ENCODE measurements around the gene IRX1. TPM values are rescaled to one million over a fixed set of nuclear protein-coding genes. Genes with fewer than 3 reads are reported as not detected.

The IRX1 gene
- total and polyA plus RNA-seq, 12 donors, result 0.32 to 2.7 (median 1.1) TPM; not detected in 5

- Histone ChIP-seq H3K36me3 (no peaks in the 10 kb centered on the region), H3K27me3 (peaks cover 65 to 100% (median 99%) of the 10 kb centered on the region in 7 donors), H3K4me3 (peak overlapping the region in 5 of 10 donors; percentile 21 to 33 (median 27)), H3K4me1 (peaks cover 5 to 37% (median 16%) of the 10 kb centered on the region in 9 donors), H3K27ac (no peak overlapping the region), H3K9me3 (no peaks in the 10 kb centered on the region)
- ATAC-seq (no peak), DNase-seq (no peak)
- TF ChIP-seq, protein P1, sequence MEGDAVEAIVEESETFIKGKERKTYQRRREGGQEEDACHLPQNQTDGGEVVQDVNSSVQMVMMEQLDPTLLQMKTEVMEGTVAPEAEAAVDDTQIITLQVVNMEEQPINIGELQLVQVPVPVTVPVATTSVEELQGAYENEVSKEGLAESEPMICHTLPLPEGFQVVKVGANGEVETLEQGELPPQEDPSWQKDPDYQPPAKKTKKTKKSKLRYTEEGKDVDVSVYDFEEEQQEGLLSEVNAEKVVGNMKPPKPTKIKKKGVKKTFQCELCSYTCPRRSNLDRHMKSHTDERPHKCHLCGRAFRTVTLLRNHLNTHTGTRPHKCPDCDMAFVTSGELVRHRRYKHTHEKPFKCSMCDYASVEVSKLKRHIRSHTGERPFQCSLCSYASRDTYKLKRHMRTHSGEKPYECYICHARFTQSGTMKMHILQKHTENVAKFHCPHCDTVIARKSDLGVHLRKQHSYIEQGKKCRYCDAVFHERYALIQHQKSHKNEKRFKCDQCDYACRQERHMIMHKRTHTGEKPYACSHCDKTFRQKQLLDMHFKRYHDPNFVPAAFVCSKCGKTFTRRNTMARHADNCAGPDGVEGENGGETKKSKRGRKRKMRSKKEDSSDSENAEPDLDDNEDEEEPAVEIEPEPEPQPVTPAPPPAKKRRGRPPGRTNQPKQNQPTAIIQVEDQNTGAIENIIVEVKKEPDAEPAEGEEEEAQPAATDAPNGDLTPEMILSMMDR (IDR thresholded peaks at IDR 0.05), result no peak
- intact Hi-C loops (cut with DNase I), result no loop called here
- 17% methylated on average over 7 of the region's 7 CpGs for WGBS, 2 donors
These were observed 1.2 kb downstream of the IRX1 start for GRCh38 chr5:3596857-3597166.

- Histone ChIP-seq H3K4me3 (no peak overlapping the region), H3K27me3 (peaks cover 68 to 100% (median 99%) of the 10 kb centered on the region in 7 donors)
- 21 to 26% methylated on average over 42 of the region's 42 CpGs for WGBS, 2 donors
These were observed 1.8 kb downstream of the IRX1 start for GRCh38 chr5:3597167-3598007.

GRCh38 chr5:3598207-3598606, 2.6 kb downstream of the IRX1 start:
- H3K4me3 ChIP-seq, result no peak overlapping the region
- 40 to 59% methylated on average over 8 of the region's 8 CpGs for WGBS, 2 donors
- no peak overlapping the region for H3K27ac ChIP-seq
- peaks cover 70 to 100% (median 99%) of the 10 kb centered on the region in 7 donors for H3K27me3 ChIP-seq
- H3K36me3 ChIP-seq, result no peaks in the 10 kb centered on the region
- DNase-seq (no peak), ATAC-seq (no peak)
- TF ChIP-seq, protein P1 (IDR thresholded peaks at IDR 0.05), result no peak
- peaks cover 5 to 48% (median 23%) of the 10 kb centered on the region in 9 donors for H3K4me1 ChIP-seq
- intact Hi-C loops (cut with DNase I), result no loop called here
- H3K9me3 ChIP-seq, result no peaks in the 10 kb centered on the region

More at GRCh38 chr5:3597167-3598007, 1.8 kb downstream of the IRX1 start:
- Histone ChIP-seq H3K9me3 (no peaks in the 10 kb centered on the region), H3K36me3 (no peaks in the 10 kb centered on the region), H3K4me1 (peaks cover 5 to 43% (median 20%) of the 10 kb centered on the region in 9 donors), H3K27ac (no peak overlapping the region)
- DNase-seq (no peak), ATAC-seq (no peak)
- TF ChIP-seq, protein P1 (IDR thresholded peaks at IDR 0.05), result no peak
- intact Hi-C loops (cut with DNase I), result no loop called here

DNA sequence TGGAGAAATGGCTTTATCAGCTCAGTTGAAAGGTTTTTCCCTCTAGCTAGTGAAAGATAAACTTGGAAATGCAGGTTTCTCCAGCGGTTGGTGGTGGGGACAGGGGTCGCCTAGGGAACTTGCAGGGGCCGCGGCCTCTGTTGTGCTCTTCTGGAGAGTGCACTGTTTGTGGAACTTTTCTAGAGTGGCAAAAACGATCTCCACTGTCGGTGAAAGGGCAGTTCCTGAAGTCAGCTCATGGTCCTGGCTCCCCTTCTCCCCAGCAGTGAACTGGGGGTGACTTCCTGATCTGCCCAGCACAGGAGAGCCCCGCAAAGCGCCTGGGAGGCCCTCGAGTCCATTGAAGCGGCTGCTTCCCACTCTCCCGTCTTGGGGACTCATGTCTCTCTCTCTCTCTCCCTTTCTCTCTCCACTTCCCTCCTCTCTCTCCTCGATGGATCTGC, 3.2 kb downstream of the IRX1 start:
- intact Hi-C loops (cut with DNase I), result no loop called here
- no peak overlapping the region for H3K27ac ChIP-seq
- H3K4me1 ChIP-seq, result peaks cover 5 to 48% (median 23%) of the 10 kb centered on the region in 9 donors
- H3K9me3 ChIP-seq, result no peaks in the 10 kb centered on the region
- ATAC-seq (no peak), DNase-seq (no peak)
- H3K36me3 ChIP-seq, result no peaks in the 10 kb centered on the region
- H3K4me3 ChIP-seq, result no peak overlapping the region
- WGBS, 2 donors, result 20 to 25% methylated on average over 12 of the region's 12 CpGs
- peaks cover 73 to 100% (median 99%) of the 10 kb centered on the region in 7 donors for H3K27me3 ChIP-seq
- TF ChIP-seq, protein P1 (IDR thresholded peaks at IDR 0.05), result no peak

Measured in heart right ventricle (tissue), 16 donors.